ENCODE data around the gene IFI27L1.

Gene IFI27L1, protein sequence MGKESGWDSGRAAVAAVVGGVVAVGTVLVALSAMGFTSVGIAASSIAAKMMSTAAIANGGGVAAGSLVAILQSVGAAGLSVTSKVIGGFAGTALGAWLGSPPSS

DNA sequence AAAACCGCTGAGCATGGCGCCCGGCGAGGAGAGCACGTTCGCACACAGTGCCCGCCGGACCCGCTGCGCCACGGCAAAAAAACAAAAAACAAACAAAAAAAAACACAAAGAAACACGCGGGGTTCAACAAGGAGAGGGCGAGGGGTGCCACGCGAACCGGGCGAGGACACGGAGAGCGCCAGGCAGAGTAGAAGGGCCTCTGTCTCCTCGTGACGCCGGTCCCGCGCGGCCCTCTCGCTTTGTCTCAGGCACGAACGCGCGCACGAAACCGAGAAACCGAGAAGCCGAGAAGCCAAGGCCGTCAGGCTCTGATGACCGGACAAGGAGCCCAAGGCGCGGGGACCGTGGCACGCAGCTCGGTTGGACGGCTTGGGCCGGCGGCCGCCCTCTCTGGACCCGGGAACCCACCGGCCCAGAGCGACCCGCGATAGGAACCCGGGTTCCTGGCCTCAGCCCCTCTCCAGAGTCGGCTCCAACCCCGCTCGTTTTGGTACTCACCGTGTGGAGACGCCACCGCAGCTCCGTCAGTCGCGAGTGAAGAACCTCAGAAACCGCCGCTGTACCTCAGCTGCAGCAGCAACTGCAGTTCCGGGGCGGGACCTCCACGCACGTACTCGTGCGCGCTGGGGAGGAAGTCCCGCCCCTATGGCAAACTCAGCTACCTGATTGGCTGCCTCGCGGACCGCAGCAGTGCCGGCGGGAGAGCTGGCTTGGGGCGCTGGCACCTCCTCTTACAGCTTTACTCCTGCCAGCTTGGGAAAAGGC, at the start of gene IFI27L1, which contains the start of gene DDX24:
Gene IFI27L1 (plus strand): TSS at position 690 of the 765 bp plus-strand sequence. CDS start 15,628 bp downstream, outside the sequence.
Gene DDX24 (minus strand): TSS at position 582 of the 765 bp plus-strand sequence. CDS start 1,460 bp downstream, outside the sequence.
- peak; percentile 66 for DNase-seq (ENCODE audit: low read depth, low spot score)
- POLR2A ChIA-PET: interaction anchor here (0.6 to 1.2 kb wide), 8 partner anchors 15 to 1328 kb away, joined by 3 to 6 read pairs (median 3); partner anchors contain the start of gene IFI27L2
- H3K4me3 ChIP-seq (ENCODE audit: low read depth, low read length): peak within 1 kb of the TSS; percentile 95
- TF ChIP-seq, protein P1, sequence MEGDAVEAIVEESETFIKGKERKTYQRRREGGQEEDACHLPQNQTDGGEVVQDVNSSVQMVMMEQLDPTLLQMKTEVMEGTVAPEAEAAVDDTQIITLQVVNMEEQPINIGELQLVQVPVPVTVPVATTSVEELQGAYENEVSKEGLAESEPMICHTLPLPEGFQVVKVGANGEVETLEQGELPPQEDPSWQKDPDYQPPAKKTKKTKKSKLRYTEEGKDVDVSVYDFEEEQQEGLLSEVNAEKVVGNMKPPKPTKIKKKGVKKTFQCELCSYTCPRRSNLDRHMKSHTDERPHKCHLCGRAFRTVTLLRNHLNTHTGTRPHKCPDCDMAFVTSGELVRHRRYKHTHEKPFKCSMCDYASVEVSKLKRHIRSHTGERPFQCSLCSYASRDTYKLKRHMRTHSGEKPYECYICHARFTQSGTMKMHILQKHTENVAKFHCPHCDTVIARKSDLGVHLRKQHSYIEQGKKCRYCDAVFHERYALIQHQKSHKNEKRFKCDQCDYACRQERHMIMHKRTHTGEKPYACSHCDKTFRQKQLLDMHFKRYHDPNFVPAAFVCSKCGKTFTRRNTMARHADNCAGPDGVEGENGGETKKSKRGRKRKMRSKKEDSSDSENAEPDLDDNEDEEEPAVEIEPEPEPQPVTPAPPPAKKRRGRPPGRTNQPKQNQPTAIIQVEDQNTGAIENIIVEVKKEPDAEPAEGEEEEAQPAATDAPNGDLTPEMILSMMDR (IDR thresholded peaks at IDR 0.05; ENCODE audit: insufficient read depth, low read length, missing control alignments): no peak
- CTCF ChIA-PET: interaction anchor here (0.9 to 2.5 kb wide), 6 partner anchors 14 to 56 kb away, joined by 3 to 17 read pairs (median 8); partner anchors contain the start of gene IFI27L2

DNA sequence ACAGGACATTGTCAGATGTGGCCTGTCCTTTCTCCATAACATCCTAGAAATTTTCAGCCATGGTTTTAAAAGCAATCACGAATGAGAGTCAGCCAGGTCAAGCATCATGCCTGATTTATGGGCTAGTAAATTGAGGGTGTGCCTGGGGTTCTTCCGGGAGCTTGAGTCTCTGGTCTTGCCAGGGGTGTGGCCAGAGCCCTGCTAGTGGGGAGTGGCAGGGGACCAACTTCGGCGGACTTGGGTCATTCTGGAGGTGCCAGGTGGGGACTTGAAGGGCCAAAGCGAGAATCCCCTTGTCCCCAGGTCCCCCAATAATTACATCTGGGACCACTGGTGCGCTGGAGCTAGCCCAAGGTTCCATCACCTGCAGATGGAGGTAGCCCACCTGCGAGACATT, 49.2 kb upstream of the IFI27L1 start:
- CTCF ChIA-PET: interaction anchor here (2.0 to 11.1 kb wide), 4 partner anchors 17 to 108 kb away, joined by 4 to 348 read pairs (median 148); partner anchors contain the start of gene IFI27L2
- POLR2A ChIA-PET: no interaction called here
- no peak for DNase-seq (ENCODE audit: low read depth, low spot score)
- TF ChIP-seq, protein P1 (IDR thresholded peaks at IDR 0.05; ENCODE audit: insufficient read depth, low read length, missing control alignments): no peak
- H3K4me3 ChIP-seq (ENCODE audit: low read depth, low read length): no peak overlapping the region

DNA sequence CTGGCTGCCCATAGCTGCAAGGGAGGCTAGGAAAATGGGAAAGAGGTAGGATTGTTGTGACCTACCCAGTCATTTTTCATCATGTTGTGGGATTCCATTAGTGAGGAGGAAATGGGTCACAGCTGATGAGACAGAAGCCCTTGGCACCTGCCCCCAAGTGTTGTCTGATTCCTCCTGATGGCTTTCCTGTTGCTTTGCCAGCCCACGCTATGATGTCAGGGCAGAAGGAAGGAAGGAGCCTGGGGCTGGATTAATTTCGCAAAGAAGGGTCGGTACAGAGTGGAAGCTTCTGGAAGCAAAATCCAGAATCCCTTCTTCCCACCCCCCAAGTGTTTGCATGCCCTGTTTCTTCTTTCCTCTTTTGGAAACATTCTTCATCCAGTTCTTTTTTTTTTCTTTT, 46.2 kb upstream of the IFI27L1 start:
- ChIA-PET CTCF (interaction anchor here (1.1 to 11.1 kb wide), 16 partner anchors 12 to 273 kb away, joined by 3 to 348 read pairs (median 9); partner anchors contain the start of genes IFI27L2 and OTUB2), POLR2A (no interaction called here)
- H3K4me3 ChIP-seq (ENCODE audit: low read depth, low read length): no peak overlapping the region
- TF ChIP-seq, protein P1 (IDR thresholded peaks at IDR 0.05; ENCODE audit: insufficient read depth, low read length, missing control alignments): no peak
- no peak for DNase-seq (ENCODE audit: low read depth, low spot score)

DNA sequence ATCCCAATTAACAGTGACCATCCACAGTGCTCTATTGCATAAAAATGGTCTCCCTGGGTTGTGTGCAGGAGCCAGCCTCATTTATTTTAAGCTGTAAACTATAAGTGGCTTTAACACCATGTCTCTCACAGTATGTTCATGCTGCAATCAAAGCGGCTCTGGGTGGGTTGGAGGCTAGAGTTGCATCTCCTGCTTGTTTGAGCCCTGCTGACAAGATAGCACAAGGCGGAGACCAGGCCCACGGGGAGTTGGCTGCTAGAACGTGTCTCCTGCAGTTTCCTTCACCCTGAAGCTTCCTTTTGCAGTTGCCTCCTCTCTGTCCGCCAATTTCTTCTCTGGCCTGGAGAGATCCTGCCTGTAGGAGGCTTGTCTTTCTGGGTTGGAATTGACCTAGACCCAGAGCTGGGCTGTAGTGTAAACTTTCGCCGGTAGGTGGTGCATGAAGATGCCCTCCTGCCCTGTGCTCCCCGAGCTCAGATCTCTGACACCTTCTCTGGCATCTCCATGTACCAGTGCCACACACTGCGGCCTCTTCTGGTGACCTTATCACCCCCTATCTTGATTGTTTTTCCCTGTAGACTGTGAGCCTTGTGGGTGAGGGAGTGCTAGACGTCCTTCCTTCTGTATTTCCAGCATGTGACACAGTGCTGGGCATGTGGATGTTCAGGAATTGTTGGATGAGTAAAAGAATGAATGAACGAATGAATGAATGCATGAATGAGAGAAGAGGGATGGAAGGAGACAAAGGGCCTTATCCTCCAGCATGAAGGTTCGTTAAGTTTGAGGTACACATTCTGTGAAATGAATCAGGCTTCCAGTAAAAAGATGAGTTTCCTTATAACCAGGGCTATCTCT, 44.6 kb upstream of the IFI27L1 start:
- no peak for DNase-seq (ENCODE audit: low read depth, low spot score)
- ChIA-PET POLR2A (interaction anchor here (0.5 kb wide), 1 partner anchor 119 kb away, joined by 3 read pairs; no protein-coding TSS in a partner anchor), CTCF (interaction anchor here (0.6 to 11.1 kb wide), 36 partner anchors 13 to 450 kb away, joined by 3 to 348 read pairs (median 5); partner anchors contain the start of genes ASB2, IFI27, IFI27L2 and OTUB2)
- TF ChIP-seq, protein P1 (IDR thresholded peaks at IDR 0.05; ENCODE audit: insufficient read depth, low read length, missing control alignments): peak; percentile 87
- no peak overlapping the region for H3K4me3 ChIP-seq (ENCODE audit: low read depth, low read length)

DNA sequence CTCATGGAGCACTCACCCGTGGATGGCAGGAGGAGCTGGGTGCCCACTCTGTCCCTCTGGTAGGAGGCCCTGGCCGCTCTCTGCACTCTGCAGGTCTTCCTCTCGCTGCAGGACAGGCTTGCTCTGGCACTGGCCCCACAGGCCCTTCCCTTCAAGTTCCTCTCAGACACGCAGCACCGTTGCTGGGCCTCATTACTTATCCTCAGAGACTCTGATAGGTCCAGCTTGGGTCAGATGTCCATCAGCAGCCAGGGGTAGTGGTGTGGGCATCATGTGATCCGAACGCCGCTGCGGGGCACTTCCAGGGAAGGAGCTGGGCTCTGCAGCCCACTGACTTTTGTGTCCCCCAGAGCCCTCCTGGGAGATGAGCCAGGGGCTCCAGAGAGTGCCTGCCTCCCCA, 43.2 kb upstream of the IFI27L1 start:
- DNase-seq (ENCODE audit: low read depth, low spot score): no peak
- no peak overlapping the region for H3K4me3 ChIP-seq (ENCODE audit: low read depth, low read length)
- TF ChIP-seq, protein P1 (IDR thresholded peaks at IDR 0.05; ENCODE audit: insufficient read depth, low read length, missing control alignments): no peak
- ChIA-PET CTCF (interaction anchor here (0.7 to 11.1 kb wide), 16 partner anchors 11 to 448 kb away, joined by 3 to 348 read pairs (median 11); partner anchors contain the start of genes DDX24, IFI27L1, IFI27L2 and OTUB2), POLR2A (no interaction called here)

Measured in AG04449 (cell line).